ENCODE data around the gene PCSK9. TPM values are rescaled to one million over a fixed set of nuclear protein-coding genes. Genes with fewer than 3 reads are reported as not detected.

PCSK9 gene
- 38.9 and 41.9 TPM in 2 replicates for total RNA-seq (2021)
- percentile 69 among the genes with signal in this experiment for Bru-seq, nascent RNA
- BruChase-seq, experiment 1, labeled RNA remaining after a 2-hour chase, result percentile 73 among the genes with signal in this experiment
- percentile 74 among the genes with signal in this experiment for BruChase-seq, experiment 2, labeled RNA remaining after a 6-hour chase
- long read RNA-seq, transcript PCSK9-201 (12 exons, 3,637 nt), result major isoform, 63 of 86 reads
- long read RNA-seq, partial matches to known transcripts, result 19 of 86 reads
- long read RNA-seq, other reads (novel, unspliced or antisense), result 4 of 86 reads

- CTCF ChIA-PET, result interaction anchor here (0.9 kb wide), 1 partner anchor 94 kb away, joined by 4 read pairs; no protein-coding TSS in a partner anchor
- Histone ChIP-seq H3K4me3 (ENCODE audit: low read depth, low read length, poor library complexity, severe bottlenecking) (peak within 1 kb of the TSS; percentile 83), H3K4me1 (ENCODE audit: insufficient read depth, low read length, poor library complexity, severe bottlenecking) (peaks cover 19% of the 10 kb centered on the region), H3K27me3 (replicated peaks; ENCODE audit: insufficient read depth, low read depth, low read length, poor library complexity) (no peaks in the 10 kb centered on the region), H3K27ac (ENCODE audit: low read depth, low read length, poor library complexity, severe bottlenecking) (peak within 1 kb of the TSS; percentile 62), H3K36me3 (ENCODE audit: insufficient read depth, low read length, poor library complexity, severe bottlenecking) (peaks cover 14% of the 10 kb centered on the region), H3K9me3 (ENCODE audit: low read depth, low read length, poor library complexity, severe bottlenecking) (no peaks in the 10 kb centered on the region)
- no TSS peak for BruUV-seq (replicated peaks)
- peak; percentile 75 for DNase-seq (ENCODE audit: low spot score)
- TF ChIP-seq, protein P1, sequence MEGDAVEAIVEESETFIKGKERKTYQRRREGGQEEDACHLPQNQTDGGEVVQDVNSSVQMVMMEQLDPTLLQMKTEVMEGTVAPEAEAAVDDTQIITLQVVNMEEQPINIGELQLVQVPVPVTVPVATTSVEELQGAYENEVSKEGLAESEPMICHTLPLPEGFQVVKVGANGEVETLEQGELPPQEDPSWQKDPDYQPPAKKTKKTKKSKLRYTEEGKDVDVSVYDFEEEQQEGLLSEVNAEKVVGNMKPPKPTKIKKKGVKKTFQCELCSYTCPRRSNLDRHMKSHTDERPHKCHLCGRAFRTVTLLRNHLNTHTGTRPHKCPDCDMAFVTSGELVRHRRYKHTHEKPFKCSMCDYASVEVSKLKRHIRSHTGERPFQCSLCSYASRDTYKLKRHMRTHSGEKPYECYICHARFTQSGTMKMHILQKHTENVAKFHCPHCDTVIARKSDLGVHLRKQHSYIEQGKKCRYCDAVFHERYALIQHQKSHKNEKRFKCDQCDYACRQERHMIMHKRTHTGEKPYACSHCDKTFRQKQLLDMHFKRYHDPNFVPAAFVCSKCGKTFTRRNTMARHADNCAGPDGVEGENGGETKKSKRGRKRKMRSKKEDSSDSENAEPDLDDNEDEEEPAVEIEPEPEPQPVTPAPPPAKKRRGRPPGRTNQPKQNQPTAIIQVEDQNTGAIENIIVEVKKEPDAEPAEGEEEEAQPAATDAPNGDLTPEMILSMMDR (conservative IDR thresholded peaks at IDR 0.05; ENCODE audit: low read depth, low read length), result no peak
- TF ChIP-seq EZH2 (IDR thresholded peaks at IDR 0.05; ENCODE audit: borderline replicate concordance, low read depth, low read length, poor library complexity, severe bottlenecking), result no peak
- intact Hi-C loops (cut with micrococcal nuclease; ENCODE audit: unreplicated experiment), result no loop called here
- POLR2A ChIA-PET (ENCODE audit: low non-redundant PET), result interaction anchor here (0.6 kb wide), 1 partner anchor 333 kb away, joined by 3 read pairs; no protein-coding TSS in a partner anchor
Observed at GRCh38 chr1:55039342-55040082, at the start of gene PCSK9. Gene PCSK9 (plus strand): TSS chr1:55039548. CDS start chr1:55039838, 290 bp downstream.

GRCh38 chr1:54989968-54990810, 49.2 kb upstream of the PCSK9 start:
- H3K27ac ChIP-seq (ENCODE audit: low read depth, low read length, poor library complexity, severe bottlenecking), result no peak overlapping the region
- no peaks in the 10 kb centered on the region for H3K27me3 ChIP-seq (replicated peaks; ENCODE audit: insufficient read depth, low read depth, low read length, poor library complexity)
- TF ChIP-seq, protein P1 (conservative IDR thresholded peaks at IDR 0.05; ENCODE audit: low read depth, low read length), result no peak
- no peak for TF ChIP-seq EZH2 (IDR thresholded peaks at IDR 0.05; ENCODE audit: borderline replicate concordance, low read depth, low read length, poor library complexity, severe bottlenecking)
- ChIA-PET POLR2A (ENCODE audit: low non-redundant PET) (no interaction called here), CTCF (no interaction called here)
- peaks cover 3% of the 10 kb centered on the region for H3K4me1 ChIP-seq (ENCODE audit: insufficient read depth, low read length, poor library complexity, severe bottlenecking)
- H3K36me3 ChIP-seq (ENCODE audit: insufficient read depth, low read length, poor library complexity, severe bottlenecking), result no peaks in the 10 kb centered on the region
- no TSS peak for BruUV-seq (replicated peaks)
- no peak for DNase-seq (ENCODE audit: low spot score)
- no peaks in the 10 kb centered on the region for H3K9me3 ChIP-seq (ENCODE audit: low read depth, low read length, poor library complexity, severe bottlenecking)
- H3K4me3 ChIP-seq (ENCODE audit: low read depth, low read length, poor library complexity, severe bottlenecking), result no peak overlapping the region
- intact Hi-C loops (cut with micrococcal nuclease; ENCODE audit: unreplicated experiment), result no loop called here

- Histone ChIP-seq H3K4me3 (ENCODE audit: low read depth, low read length, poor library complexity, severe bottlenecking) (no peak overlapping the region), H3K27me3 (replicated peaks; ENCODE audit: insufficient read depth, low read depth, low read length, poor library complexity) (no peaks in the 10 kb centered on the region), H3K27ac (ENCODE audit: low read depth, low read length, poor library complexity, severe bottlenecking) (no peak overlapping the region), H3K36me3 (ENCODE audit: insufficient read depth, low read length, poor library complexity, severe bottlenecking) (no peaks in the 10 kb centered on the region), H3K9me3 (ENCODE audit: low read depth, low read length, poor library complexity, severe bottlenecking) (no peaks in the 10 kb centered on the region), H3K4me1 (ENCODE audit: insufficient read depth, low read length, poor library complexity, severe bottlenecking) (peaks cover 8% of the 10 kb centered on the region)
- ChIA-PET CTCF (no interaction called here), POLR2A (ENCODE audit: low non-redundant PET) (no interaction called here)
- intact Hi-C loops (cut with micrococcal nuclease; ENCODE audit: unreplicated experiment), result no loop called here
- DNase-seq (ENCODE audit: low spot score), result no peak
- TF ChIP-seq, protein P1 (conservative IDR thresholded peaks at IDR 0.05; ENCODE audit: low read depth, low read length), result no peak
- TF ChIP-seq EZH2 (IDR thresholded peaks at IDR 0.05; ENCODE audit: borderline replicate concordance, low read depth, low read length, poor library complexity, severe bottlenecking), result no peak
- no TSS peak for BruUV-seq (replicated peaks)
Observed at GRCh38 chr1:54990916-54991315, 48.4 kb upstream of the PCSK9 start.

Data from A673 (cell line).